Activated T-helper 17 cell treated with anti-CD3 and anti-CD28 coated beads, Interleukin-2, amount 50 U/mL, for 72 hours (primary cell): ENCODE results near the gene TRIM2. TPM values are rescaled to one million over a fixed set of nuclear protein-coding genes. Genes with fewer than 3 reads are reported as not detected.

Experiments used
- ATAC-seq: fragments of 150-1000 bp; cut with Tn5 transposase; replicated peaks from 2 replicates; pipeline ENCODE4 v1.10.0; 2021; ENCODE audit warnings: mild to moderate bottlenecking, moderate library complexity
- H3K27ac Mint-ChIP-seq: one replicate; pipeline ENCODE4 v1.8.0; 2022; ENCODE audit warnings: mixed read lengths
- H3K27me3 Mint-ChIP-seq: one replicate; pipeline ENCODE4 v1.8.0; 2022; ENCODE audit warnings: mixed read lengths
- H3K36me3 Mint-ChIP-seq: one replicate; pipeline ENCODE4 v1.8.0; 2022; ENCODE audit warnings: low read depth, mild to moderate bottlenecking, mixed read lengths
- H3K4me1 Mint-ChIP-seq: one replicate; pipeline ENCODE4 v1.8.0; 2022; ENCODE audit warnings: mixed read lengths
- H3K4me3 Mint-ChIP-seq: one replicate; pipeline ENCODE4 v1.8.0; 2022; ENCODE audit warnings: mild to moderate bottlenecking, mixed read lengths
- H3K9me3 Mint-ChIP-seq: one replicate; pipeline ENCODE4 v1.8.0; 2022; ENCODE audit warnings: mixed read lengths
- total RNA-seq, 2 donors: library from RNA; stranded (reverse); gene quantifications; one replicate each; pipeline ENCODE4 v1.2.3, GENCODE V29; 2022

Gene TRIM2
- total RNA-seq, 2 donors from 2014 or later: 1.0 to 1.6 TPM

- ATAC-seq: no peak
- Mint-ChIP-seq H3K27ac (no peak overlapping the region), H3K4me3 (no peak overlapping the region), H3K36me3 (no peaks in the 10 kb centered on the region), H3K4me1 (peaks cover 6% of the 10 kb centered on the region), H3K27me3 (no peaks in the 10 kb centered on the region), H3K9me3 (no peaks in the 10 kb centered on the region)
These were observed 77.2 kb downstream of the TRIM2 start for GRCh38 chr4:153281476-153281875.

GRCh38 chr4:153282023-153282422 is 77.8 kb downstream of the TRIM2 start:
- no peaks in the 10 kb centered on the region for H3K27me3 Mint-ChIP-seq
- H3K27ac Mint-ChIP-seq: no peak overlapping the region
- ATAC-seq: no peak
- no peaks in the 10 kb centered on the region for H3K36me3 Mint-ChIP-seq
- H3K9me3 Mint-ChIP-seq: no peaks in the 10 kb centered on the region
- peaks cover 5% of the 10 kb centered on the region for H3K4me1 Mint-ChIP-seq
- H3K4me3 Mint-ChIP-seq: no peak overlapping the region

GRCh38 chr4:153283260-153283659 is 79.0 kb downstream of the TRIM2 start:
- no peak for ATAC-seq
- Mint-ChIP-seq H3K27me3 (no peaks in the 10 kb centered on the region), H3K36me3 (no peaks in the 10 kb centered on the region), H3K9me3 (no peaks in the 10 kb centered on the region), H3K27ac (no peak overlapping the region), H3K4me3 (no peak overlapping the region), H3K4me1 (no peaks in the 10 kb centered on the region)

DNA sequence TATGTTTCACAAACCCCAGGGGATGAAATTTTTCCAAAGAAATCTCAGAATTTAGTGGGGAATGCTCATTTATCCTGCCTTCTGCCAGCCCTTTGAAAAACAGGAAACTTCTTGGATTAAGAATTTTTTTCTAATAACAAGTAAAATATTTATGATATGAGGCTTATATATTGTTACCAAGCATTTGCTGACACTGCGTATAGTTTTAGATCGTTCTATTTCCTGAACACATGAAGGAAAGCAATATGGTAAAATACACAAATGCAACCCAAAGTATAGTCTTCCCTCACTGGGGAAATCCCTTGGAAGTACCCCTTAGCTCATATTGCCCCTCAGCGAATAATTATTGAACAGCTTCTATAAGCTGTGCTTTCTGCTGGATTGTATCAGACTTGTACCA is 85.9 kb downstream of the TRIM2 start:
- no peaks in the 10 kb centered on the region for H3K9me3 Mint-ChIP-seq
- no peak for ATAC-seq
- no peaks in the 10 kb centered on the region for H3K27me3 Mint-ChIP-seq
- peaks cover 9% of the 10 kb centered on the region for H3K4me1 Mint-ChIP-seq
- no peak overlapping the region for H3K27ac Mint-ChIP-seq
- no peak overlapping the region for H3K4me3 Mint-ChIP-seq
- H3K36me3 Mint-ChIP-seq: no peaks in the 10 kb centered on the region

GRCh38 chr4:153291562-153291961 is 87.3 kb downstream of the TRIM2 start:
- Mint-ChIP-seq H3K4me3 (no peak overlapping the region), H3K36me3 (no peaks in the 10 kb centered on the region), H3K4me1 (peaks cover 9% of the 10 kb centered on the region), H3K27me3 (no peaks in the 10 kb centered on the region), H3K27ac (no peak overlapping the region), H3K9me3 (no peaks in the 10 kb centered on the region)
- ATAC-seq: no peak

DNA sequence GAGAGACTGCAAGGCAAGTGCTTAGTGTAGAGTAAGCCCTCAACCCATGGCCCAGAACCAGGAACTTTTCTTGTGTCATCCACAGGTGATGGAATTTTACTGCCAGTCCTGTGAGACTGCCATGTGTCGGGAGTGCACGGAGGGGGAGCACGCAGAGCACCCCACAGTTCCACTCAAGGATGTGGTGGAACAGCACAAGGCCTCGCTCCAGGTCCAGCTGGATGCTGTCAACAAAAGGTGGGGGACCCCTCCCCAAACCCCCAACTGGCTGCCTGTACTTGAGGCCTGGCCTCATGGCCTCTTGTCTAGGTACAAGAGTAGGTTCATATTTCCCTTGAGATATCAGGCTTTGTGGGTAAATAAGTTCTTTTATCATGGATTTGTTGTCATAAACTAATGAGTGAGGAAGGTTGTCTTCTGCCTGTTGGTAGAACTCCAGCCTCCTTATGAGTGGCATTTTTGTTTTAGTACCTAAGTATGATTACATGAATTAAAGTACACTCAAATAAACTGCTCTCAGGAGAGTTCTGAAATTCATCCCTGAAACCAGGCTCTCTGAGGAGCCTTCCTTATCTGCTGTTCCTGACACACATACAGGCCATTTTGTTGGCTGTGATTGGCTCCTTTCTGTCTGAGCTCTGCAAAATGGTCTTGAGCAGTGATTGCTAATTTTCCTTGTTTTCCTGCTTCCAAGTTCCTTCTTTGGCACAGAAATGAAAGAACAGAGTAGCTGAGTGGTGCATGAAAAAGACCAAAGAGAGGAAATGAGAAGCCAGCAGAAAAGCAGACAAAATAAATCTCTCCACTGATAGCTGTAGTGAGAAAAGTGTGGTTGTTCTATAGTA is 88.9 kb downstream of the TRIM2 start:
- no peak overlapping the region for H3K27ac Mint-ChIP-seq
- no peaks in the 10 kb centered on the region for H3K36me3 Mint-ChIP-seq
- no peak overlapping the region for H3K4me3 Mint-ChIP-seq
- no peaks in the 10 kb centered on the region for H3K27me3 Mint-ChIP-seq
- peaks cover 9% of the 10 kb centered on the region for H3K4me1 Mint-ChIP-seq
- ATAC-seq: no peak
- no peaks in the 10 kb centered on the region for H3K9me3 Mint-ChIP-seq

- Mint-ChIP-seq H3K4me1 (peaks cover 4% of the 10 kb centered on the region), H3K27ac (no peak overlapping the region), H3K4me3 (no peak overlapping the region), H3K36me3 (no peaks in the 10 kb centered on the region), H3K9me3 (no peaks in the 10 kb centered on the region), H3K27me3 (no peaks in the 10 kb centered on the region)
- no peak for ATAC-seq
These were observed 89.5 kb downstream of the TRIM2 start for GRCh38 chr4:153293742-153294057.

DNA sequence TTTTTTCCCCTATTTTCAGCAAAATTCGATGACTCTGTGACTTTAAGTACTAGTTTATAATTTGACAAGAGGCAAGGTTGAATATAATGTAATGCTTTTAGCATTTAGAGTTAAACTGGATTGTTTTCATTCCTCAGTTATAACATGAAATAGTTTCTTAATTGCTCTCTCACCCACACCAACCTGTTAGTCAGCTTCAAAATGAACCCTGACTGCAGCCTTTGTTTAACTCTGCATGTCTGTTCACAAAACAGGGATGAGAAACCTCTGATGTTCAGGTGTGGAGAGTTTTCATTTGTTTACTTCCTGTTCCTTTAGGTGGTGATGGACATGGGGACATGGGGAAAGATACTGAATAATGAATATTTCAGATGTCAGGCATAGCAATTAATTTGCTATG is 90.4 kb downstream of the TRIM2 start:
- H3K4me1 Mint-ChIP-seq: peaks cover 4% of the 10 kb centered on the region

GRCh38 chr4:153295131-153295755 is 91.0 kb downstream of the TRIM2 start:
- no peak overlapping the region for H3K4me3 Mint-ChIP-seq
- no peak for ATAC-seq
- H3K27me3 Mint-ChIP-seq: no peaks in the 10 kb centered on the region
- H3K4me1 Mint-ChIP-seq: peaks cover 4% of the 10 kb centered on the region
- H3K9me3 Mint-ChIP-seq: peaks cover 8% of the 10 kb centered on the region
- no peak overlapping the region for H3K27ac Mint-ChIP-seq
- H3K36me3 Mint-ChIP-seq: peaks cover 15% of the 10 kb centered on the region

More for the DNA sequence above, 90.4 kb downstream of the TRIM2 start:
- no peak for ATAC-seq
- Mint-ChIP-seq H3K27me3 (no peaks in the 10 kb centered on the region), H3K4me3 (no peak overlapping the region), H3K9me3 (peaks cover 6% of the 10 kb centered on the region), H3K27ac (no peak overlapping the region), H3K36me3 (peaks cover 9% of the 10 kb centered on the region)

GRCh38 chr4:153296040-153296823 is 92.0 kb downstream of the TRIM2 start:
- Mint-ChIP-seq H3K27me3 (no peaks in the 10 kb centered on the region), H3K27ac (no peak overlapping the region), H3K36me3 (peaks cover 18% of the 10 kb centered on the region), H3K4me1 (peaks cover 4% of the 10 kb centered on the region), H3K9me3 (peaks cover 8% of the 10 kb centered on the region), H3K4me3 (no peak overlapping the region)
- no peak for ATAC-seq

GRCh38 chr4:153297116-153297515 is 92.9 kb downstream of the TRIM2 start:
- Mint-ChIP-seq H3K4me3 (no peak overlapping the region), H3K36me3 (peaks cover 18% of the 10 kb centered on the region), H3K27ac (no peak overlapping the region), H3K4me1 (peaks cover 4% of the 10 kb centered on the region), H3K9me3 (peaks cover 8% of the 10 kb centered on the region), H3K27me3 (no peaks in the 10 kb centered on the region)
- no peak for ATAC-seq

GRCh38 chr4:153310793-153311192 is 106.5 kb downstream of the TRIM2 start:
- no peaks in the 10 kb centered on the region for H3K4me1 Mint-ChIP-seq
- H3K27ac Mint-ChIP-seq: no peak overlapping the region
- no peak overlapping the region for H3K4me3 Mint-ChIP-seq
- no peaks in the 10 kb centered on the region for H3K9me3 Mint-ChIP-seq
- no peaks in the 10 kb centered on the region for H3K36me3 Mint-ChIP-seq
- H3K27me3 Mint-ChIP-seq: no peaks in the 10 kb centered on the region
- ATAC-seq: no peak

- ATAC-seq: no peak
- Mint-ChIP-seq H3K27ac (no peak overlapping the region), H3K9me3 (no peaks in the 10 kb centered on the region), H3K27me3 (no peaks in the 10 kb centered on the region), H3K4me1 (no peaks in the 10 kb centered on the region), H3K36me3 (no peaks in the 10 kb centered on the region), H3K4me3 (no peak overlapping the region)
These were observed 110.7 kb downstream of the TRIM2 start for GRCh38 chr4:153314915-153315314.

GRCh38 chr4:153318696-153319320 is 114.6 kb downstream of the TRIM2 start:
- no peaks in the 10 kb centered on the region for H3K9me3 Mint-ChIP-seq
- H3K36me3 Mint-ChIP-seq: no peaks in the 10 kb centered on the region
- H3K27ac Mint-ChIP-seq: no peak overlapping the region
- no peaks in the 10 kb centered on the region for H3K27me3 Mint-ChIP-seq
- H3K4me1 Mint-ChIP-seq: no peaks in the 10 kb centered on the region
- H3K4me3 Mint-ChIP-seq: no peak overlapping the region
- ATAC-seq: peak; percentile 45
